Pons (tissue), 1 donor: ENCODE data around the gene ZNF202.
"Not testable (repeated sequence)": the region's sequence is repeated elsewhere in the genome, so short reads cannot be mapped to it uniquely, and the experiment has no call there.

Experiments
- DNase-seq: peaks from one replicate; pipeline ENCODE4 v3.0.0-alpha.2; 2016; ENCODE audit warnings: low spot score

ZNF202 gene

DNA sequence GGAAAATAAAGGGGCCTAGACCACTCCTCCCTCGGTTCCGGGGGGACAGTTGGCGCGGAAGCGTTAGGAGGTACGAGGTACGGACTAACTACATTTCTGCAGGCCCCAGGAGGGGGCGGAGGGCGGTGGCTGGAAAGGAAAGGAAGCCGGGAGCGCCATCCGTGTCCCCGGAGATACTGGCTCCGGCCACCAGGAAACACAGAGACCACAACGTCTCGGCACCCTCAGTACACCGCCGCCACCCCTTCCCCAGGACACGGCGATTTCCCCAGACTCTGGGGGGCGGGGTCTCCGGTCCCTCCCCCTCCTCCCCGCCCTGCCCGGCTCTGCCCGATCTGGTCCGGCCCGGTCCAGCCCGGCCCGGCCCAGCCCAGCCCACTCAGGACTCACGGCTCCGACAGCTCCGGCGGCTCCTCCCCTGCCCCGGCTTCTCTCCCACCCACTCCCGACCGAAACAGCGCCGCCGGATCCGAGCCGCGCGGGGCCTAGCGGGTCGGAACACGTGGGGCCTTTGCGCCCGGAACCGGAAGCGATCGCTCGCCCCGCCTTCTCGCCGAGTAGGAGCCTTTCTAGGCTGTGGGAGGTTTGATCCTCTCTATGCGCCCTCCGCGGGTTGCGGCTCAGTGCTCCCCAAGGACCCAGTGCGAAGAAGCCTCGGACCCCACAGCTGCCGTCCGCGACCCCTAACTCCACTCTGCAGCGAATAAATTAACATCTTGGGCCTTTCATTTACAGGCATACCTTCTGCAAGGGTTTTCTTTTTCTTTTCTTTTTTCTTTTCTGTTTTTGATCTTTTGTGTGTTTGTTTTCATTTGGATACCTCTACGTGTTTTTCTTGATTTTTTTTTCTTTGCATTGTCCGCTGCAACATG is at the start of gene ZNF202:
Gene ZNF202 (minus strand): TSS at position 502 of the 872 bp plus-strand sequence. CDS start 10,772 bp downstream, outside the sequence.
- peak; percentile 87 for DNase-seq

DNA sequence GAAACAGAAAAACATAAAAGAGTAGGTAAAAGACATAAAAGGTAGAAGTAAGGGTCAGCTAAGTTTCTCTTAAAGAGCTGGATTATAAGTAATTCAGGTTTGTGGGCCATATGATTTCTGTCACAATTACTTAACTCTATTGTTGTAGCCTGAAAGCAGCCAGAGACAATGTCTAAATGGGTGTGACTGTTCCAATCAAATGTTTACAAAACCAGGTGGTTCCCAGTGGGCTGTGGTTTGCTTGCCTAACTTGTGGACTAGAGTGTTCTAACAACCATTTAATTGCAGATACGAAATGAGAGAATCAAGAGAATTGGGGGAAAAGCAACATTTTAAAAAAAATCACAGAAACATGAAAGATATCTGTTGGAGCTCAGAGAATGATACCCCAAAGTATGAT is 42.1 kb upstream of the ZNF202 start:
- DNase-seq: no peak

DNA sequence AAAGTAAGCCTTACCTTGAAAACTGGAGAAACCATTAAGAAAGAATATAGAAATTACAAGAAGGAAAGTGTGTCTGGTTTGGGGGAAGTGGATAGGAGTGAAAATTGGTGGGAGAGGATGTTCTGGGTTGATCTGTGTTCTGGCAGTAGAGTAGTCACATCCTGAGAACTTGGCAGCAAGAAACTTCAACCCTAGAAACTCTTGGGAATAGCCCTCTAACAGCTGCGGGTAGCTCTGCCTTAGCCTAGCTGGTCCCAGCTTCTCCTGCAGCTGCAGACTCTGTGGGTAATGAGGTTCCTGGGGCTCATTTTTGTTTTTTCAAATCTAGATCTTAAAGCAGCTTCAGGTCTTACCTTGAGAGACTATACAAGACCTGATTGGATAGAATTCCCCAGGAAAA is 37.1 kb upstream of the ZNF202 start:
- no peak for DNase-seq

DNA sequence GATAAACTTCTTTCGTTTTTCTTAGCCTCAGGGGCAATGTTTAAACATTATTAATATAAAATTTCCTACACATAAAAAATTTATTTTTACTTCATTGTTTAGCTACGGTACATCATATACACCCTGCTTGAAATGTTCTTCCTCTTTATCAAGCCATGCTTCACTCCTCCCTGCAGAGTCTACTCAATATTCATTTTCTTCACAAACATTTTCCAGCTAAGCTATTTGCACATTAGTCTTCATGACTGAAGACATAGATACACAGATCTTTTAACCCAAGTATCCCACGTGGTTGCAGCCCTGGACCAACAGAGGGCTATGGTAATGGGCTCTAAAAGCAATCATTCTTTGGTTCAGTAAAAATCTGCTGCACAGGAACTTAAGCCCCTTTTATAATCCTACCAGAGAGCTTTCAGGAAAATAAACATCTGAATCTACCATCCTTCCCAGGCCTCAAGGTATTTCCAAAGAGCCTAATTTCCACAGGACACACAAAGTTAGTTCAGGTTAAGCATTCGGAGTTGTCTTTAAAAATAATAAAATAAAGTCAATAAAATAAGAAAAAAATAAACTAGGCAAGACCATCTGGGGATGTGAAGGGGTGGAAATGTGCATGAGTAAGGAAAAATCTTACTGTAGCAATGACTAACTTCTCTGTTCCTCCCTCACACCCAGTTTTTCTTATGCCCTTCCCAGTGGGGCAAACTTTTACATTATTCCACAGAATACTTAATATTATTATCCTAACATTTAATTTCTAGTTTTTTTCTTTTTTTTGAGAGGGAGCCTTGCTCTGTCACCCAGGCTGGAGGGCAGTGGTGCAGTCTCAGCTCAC is 34.5 kb upstream of the ZNF202 start:
- DNase-seq: no peak

DNA sequence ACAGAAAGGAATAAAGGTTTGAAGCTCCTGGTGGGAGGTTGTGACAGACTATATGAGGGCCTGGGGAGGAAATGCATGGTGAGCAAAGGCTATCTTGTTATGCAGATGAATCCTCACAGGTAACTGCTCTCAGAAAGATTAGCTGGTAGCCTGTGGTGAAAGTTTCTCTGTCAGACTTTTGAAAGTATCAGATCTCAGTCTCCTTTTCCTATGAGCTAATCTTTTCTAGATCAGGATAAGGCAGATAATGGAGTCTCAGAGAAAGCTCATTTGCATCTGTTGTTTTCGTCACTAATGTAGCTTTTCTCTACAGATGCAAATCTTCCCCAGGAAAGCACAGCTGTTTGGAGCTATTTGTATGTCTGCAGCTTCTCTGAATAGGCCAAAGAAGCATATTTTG is 33.8 kb upstream of the ZNF202 start:
- DNase-seq: no peak

DNA sequence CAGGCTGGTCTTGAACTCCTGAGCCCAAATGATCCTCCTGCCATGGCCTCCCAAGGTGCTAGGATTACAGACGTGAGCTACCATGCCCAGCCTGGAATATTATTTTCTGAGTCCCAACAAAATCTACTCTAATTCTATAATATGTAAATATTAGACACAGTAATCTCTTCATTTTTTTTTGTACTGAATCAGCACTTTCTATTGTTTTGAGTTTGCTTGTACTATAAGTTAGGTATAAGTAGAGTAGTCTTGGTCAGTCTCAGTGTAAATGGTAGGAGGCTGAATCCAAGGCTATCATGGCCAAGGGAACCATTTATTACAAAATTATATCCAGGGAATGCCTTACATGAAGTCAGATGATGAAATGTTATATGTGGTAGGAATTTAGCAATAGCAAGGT is 32.5 kb upstream of the ZNF202 start:
- no peak for DNase-seq

DNA sequence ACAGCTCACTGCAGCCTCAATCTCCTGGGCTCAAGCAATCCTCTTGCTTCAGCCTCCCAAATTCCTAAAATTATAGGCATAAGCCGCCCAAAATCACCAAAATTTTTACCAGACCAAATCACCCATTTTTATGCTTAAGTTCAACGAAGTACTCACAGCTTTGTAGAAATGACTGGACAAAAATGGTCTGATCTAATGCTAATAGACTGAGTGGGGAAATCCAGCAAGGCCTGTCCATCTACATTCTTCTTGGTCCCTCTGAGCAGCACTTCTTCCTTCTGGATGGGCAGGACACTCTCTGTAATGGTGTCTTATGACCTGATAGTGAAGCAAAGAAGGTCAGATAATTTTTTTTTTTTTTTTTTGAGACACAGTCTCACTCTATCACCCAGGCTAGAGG is 31.6 kb upstream of the ZNF202 start:
- no peak for DNase-seq

DNA sequence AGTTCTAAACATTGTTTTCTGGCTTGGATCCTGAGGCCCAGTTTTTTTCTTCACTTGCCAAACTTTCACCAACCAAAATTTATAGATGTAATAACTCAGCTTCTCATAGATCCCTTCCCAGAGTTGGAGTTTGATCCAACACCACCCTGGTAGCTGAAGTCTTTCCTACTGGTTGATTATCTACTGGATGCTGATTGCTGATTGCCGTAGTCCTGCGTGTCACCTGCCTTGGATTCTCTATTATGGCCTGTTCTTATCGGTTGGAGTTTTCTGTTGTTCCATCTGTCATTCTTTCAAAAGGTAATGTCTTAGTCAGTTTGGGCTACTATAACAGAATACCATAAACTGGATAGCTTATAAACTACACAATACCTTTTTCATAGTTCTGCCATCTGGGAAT is 30.2 kb upstream of the ZNF202 start:
- DNase-seq: no peak

DNA sequence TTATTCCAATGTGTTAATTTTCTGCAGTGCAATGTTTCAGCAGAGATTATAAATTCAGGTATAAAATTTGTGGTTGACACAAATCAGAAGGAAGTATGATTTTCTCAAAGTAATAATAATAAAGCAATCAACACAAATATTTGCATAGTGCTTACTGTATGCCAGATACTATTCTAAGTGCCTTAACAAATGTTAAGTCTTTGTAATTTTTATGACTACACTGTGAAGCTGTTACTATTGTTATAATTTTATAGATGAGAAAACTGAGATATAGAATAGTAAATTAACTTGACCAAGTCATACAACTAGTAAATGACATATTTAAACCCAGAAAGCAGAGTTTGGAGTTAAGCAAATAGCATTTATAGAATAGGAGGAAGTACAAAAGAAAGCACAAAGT is 29.3 kb upstream of the ZNF202 start:
- DNase-seq: no peak

DNA sequence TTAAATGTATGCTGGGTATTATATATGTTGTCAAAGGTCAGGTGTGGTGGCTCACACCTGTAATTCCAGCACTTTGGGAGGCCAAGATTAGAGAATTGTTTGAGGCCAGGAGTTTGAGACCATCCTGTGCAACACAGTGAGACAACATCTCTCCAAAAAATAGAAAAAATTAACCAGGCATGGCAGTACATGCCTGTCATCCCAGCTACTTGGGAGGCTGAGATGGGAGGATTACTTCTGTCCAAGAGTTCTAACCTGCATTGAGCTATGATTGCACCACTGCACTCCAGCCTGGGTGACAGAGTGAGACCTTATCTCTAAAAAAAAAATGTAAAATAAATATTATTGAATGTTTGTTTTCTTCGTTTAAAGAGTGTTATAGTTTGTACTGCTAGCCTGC is 24.1 kb upstream of the ZNF202 start:
- no peak for DNase-seq

DNA sequence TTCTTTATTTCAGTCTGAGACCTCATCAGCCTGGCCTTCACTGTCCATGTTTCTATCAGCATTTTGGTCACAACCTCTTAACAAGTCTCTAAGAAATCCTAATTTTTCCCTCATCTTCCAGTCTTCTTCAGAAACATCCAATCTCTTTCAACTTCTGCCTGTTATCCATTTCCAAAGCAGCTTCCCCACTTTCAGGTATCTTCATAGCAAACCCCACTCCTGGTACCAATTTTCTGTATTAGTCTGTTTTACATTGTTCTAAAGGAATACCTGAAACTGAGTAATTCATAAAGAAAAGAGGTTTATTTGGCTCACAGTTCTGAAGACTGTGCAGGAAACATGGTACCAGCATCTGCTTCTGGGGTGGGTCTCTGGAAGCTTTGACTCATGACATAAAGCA is 21.0 kb upstream of the ZNF202 start:
- DNase-seq: no peak

DNA sequence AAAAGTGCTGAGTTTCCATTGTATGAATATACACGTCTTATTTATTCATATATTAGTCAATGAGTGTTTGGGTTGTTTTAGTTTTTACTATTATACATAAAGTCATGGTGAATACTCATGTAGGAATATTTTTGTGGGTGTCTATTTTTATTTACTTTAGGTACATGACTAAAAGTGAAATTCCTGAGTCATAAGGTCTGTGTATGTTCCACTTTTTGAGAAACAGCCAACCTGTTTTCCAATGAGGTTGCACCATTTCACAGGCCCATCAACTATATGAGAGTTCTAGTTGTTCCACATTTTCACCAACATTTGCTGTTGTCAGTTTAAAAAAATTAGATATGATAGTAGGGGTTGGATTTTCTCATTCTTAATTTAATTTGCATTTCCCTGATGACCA is 19.4 kb upstream of the ZNF202 start:
- no peak for DNase-seq

DNA sequence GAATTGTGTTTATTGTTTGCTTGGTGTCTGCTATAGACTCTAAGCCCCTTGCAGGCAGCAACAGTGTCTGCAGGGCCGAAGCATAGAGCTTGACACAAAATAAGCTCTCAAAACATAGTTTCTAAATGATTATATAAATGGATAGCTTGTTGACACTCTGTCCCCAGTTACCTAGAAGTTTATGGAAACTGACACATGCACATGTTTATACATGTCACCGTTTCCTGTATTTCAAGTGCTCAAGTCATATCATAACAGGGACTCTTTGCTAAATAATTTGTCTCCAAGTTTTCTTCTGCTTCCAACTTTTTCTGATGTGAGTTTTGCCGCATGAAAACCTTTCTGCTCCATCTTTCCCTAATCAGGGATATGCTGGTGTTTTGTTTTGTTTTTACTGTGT is 16.5 kb upstream of the ZNF202 start:
- no peak for DNase-seq

DNA sequence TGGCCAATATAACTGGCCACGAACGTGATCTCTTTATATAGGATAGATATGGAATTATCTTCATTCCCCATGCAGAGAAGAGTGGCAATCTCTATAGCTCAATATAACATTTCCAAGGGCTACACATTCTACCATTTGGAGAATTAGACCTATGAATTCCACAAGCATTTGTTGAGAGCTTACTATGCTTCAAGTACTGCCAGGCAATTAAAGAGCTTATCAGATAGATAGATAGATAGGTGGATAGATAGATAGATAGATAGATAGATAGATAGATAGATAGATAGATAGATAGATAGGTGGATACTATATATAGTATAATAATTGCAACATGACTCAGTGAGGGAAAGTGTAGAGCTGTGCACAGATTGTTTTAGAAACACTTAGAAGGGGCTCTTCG is 14.4 kb upstream of the ZNF202 start:
- no peak for DNase-seq

DNA sequence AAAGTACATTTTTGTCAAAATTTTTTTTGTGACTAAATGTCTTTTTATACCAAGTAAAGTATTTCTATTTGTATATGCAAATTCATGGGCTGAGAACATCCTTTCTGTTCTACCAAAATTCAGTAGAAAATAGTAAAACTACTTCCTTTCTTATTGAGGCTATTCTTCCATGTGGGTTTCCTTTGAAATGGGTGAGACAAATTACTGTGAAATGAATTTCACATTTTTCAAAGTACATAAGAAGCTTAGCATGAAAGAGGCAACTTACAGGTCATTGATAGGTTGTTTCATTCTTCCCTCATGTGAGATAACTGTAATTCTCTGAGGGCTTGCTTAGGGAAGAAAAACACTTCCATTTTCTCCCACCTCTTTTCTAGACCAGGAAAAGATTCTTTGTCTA is 13.9 kb upstream of the ZNF202 start:
- no peak for DNase-seq

DNA sequence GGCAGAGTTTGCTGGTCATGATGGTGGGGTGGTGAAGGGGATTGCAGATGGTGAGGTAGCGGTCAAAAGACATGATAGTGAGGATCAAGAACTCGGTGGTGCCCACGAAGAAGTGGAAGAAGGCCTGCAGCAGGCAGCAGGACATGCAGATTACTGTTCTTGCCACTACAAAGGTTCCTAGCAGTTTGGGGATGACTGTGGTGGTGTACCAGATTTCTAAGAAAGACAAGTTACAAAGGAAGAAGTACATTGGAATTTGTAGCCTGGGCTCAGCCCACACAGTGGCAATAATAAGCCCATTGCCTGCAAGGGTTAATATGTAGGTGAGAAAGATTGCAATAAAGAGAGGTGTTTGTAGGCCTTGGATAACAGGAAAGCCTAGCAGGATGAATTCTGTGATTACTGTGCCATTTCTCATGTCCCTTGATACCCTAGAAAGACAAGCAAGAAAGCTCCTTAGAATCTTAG is 12.7 kb upstream of the ZNF202 start, which contains the start of gene OR6X1:
Gene OR6X1 (minus strand): TSS at position 418 of the 468 bp plus-strand sequence. CDS start 0 bp downstream, at position 418.
- no peak for DNase-seq

DNA sequence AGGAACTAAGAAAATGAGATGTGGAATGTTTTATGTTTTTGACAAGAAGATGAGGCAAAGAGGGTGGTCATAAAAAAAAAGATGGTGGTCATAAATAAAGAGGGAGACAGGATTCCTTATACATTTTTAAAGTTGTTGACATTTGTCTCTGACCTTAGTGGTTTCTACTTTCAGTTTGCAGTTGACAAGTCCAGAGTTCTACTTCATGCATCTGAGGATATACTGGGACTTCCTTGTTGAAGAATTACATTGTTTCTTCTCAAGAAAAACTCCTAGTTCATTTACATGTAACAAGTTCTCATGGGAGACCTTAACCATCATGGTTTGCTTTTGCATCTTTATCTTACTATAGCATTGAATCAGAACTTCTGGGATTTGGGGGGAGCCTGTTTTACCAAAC is 11.7 kb upstream of the ZNF202 start:
- no peak for DNase-seq

DNA sequence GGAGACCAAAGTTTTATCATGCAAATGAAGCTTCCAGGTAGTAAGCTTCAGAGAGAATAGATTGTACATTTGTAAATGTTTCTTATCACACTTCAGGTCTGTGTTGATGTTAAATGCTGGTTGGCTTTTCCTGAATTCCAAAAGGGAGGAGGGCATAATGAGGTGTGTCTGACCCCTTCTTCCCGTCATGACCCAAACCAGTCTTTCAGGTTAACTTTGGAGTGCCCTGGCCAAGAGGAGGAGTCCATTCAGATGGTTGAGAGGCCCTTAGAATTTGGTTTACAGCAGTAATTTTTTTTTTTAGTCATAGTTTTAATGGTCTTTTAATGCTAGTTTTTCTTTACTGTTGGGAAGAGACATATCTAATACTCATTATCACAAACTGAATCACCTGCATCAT is 10.3 kb upstream of the ZNF202 start:
- DNase-seq: no peak

DNA sequence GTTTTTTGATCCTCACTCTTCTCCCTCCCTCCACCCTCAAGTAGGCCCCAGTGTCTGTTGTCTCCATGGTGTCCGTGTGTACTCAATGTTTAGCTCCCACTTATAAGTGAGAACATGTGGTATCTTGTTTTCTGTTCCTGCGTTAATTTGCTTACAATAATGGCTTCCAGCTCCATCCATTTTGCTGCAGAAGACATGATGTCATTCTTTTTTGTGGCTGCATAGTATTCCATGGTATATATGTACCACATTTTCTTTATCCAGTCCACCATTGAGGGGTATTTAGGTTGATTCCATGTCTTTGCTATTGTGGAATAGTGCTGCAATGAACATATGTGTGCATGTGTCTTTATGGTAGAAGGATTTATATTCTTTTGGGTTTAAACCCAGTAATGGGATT is 6.9 kb upstream of the ZNF202 start:
- DNase-seq: not testable (repeated sequence)

DNA sequence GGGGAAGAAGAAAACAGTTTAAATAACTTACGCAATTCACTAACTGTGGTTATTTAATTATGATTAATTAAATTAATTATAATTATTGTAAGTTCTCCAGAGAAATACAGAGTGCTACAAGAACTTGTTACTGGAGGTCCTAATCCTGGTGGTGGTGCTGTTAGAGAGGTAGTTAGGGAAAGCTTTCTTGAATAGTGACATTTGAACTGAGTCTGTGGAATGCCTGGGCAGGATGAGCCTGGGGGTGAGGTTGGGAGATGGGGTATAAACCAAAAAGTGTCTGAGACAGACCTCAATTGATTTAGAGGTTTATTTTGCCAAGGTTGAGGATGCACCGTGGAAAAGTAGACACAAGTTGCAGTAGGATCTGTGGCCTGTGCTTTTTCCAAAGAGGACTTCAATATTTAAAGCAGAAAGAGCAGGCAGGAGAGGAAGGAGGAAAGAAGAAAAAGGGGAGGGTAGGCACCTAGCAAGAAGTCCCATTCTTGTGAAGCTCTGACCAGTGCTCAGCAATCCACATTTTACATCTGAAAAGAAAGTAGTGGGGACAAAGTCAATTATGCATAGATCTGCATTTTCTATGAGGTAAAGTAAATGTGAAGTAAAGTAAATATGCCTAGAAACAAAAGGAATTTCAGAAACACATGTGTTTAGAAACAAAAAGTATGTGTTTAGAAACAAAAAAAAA is 4.4 kb upstream of the ZNF202 start:
- DNase-seq: no peak

DNA sequence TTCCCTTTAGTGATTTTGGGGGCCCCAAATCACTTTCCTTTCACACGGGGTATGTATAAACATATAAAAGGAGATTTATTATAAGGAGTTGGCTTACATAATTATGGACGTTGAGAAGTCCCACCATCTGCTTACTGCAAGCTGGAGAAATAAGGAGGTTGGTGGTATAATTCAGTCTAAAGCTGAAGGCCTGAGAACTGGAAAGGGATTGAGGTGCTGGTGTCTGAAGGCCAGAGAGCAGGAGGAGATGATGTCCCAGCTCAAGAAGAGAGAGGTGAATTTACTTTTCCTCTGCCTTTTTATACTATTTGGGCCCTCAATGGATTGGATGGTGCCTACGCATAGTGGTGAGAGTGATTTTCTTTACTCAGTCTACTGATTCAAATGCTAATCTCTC is 1.3 kb upstream of the ZNF202 start:
- DNase-seq: peak; percentile 4

DNA sequence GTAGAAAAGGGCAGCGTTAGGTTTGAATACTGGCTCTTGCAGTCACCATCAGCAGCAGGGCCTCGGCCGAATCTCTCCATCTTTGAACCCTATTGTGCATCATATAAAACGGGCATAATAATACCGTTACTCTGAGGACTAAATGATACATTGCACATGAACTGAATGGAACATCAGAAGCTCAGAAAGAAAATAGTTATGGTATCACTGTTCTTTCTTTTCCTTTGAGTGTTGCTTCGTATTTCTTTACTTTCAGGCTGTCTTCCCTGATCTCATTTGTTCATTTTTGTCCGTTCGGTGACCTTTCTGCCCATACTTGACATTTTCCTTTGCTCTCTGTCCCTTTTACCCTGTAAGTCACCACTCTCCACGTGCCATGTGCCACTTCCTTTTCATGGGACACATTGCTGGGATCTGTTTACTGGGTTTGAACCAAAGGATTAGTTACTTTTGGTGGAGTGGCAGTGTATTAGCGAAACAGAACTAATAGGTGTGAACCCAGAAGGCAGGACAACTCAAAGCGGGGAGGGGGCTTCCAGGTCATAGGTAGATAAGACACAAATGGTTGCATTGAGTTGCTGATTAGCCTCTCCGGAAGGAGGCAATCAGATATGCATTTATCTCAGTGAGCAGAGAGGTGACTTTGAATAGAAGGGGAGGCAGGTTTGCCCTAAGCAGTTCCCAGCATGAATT is 717 bp upstream of the ZNF202 start:
- peak; percentile 30 for DNase-seq
